Midbrain (tissue), 1 donor: ENCODE measurements around the gene CMTM8.

Experiments
- DNase-seq: peaks from one replicate; lab custom pipeline; 2025; lab: John Stamatoyannopoulos, UW

The CMTM8 gene

GRCh38 chr3:32411442-32411841 is 173.0 kb downstream of the CMTM8 start:
- no peak for DNase-seq

DNA sequence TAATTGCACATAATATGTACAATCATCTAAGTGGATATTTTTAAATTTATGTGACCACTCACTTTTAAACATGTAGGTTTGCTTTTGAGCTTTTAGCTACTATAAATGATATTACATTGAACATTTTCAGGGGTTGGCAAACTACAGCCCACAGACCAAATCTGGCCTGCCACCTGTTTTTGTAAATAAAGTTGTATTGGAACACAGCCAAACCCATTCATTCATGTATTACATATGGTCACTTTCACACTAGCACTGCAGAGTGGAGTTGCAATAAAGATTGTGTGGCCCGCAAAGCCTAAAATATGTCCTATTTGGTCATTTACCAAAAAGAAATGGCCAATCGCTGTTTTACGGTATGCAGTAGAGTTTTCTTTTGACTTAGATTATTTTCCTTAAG is 174.4 kb downstream of the CMTM8 start:
- DNase-seq: no peak

DNA sequence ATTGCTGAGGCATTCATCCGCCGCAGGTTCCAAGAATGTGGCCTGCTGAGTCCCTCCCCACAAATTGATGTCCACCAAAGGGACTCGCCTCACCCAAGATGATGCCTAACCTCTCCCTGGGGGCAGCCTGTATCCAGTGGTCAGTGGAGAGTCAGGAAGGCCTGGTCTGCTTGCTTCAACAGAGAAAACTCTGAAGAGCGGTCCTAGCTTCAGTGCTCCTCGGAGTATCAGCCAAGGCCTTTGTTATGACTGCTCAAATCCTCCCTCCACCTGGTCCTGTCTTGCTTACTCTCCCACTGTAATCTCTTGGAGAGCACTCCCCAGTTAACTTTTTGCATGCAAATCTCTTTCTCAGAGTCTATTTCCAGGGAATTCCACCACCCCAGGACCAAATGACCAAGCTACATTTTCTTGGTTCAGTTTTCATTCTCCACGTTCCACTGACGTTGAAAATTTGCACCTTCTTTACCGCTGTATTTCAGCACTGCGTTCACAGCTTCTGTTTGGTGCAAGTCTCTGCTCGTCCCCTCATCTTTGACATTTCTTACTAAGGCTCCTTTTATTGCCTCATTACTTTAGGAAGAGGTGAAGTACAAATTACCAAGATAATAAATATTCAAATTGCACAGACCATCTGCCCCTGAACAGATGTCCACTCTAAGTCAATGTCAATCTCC is 175.5 kb downstream of the CMTM8 start:
- DNase-seq: no peak

DNA sequence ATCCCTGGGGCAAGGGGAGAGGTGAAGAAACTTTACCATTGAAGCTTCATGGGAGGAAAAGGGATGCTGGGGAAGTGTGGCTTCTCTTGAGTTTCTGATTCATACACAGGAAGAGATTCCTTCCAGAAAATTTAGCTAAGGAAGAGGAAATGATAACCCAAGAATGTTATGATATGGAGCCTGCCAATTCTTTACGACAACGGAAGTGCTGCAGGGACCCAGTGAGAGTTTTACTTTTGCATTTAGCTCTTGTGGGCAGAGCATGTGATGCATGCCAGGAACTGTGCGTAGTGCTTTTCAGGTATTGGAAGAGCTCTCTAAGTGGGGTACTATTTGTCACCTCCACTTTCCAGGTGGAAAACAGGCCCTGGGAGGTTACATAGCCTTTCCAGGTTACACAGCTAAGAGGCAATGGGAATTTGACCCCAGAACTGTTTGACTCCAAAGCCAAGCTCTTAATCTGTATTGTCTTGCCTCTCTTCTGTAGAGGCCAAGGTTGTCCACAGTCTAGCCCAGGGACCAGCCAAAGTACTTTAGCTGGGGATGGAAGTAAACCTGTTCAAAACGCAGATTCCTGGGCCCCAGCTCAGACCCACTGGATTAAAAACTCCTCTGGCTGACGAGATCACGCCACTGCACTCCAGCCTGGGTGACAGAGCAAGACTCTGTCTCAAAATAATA is 176.2 kb downstream of the CMTM8 start:
- no peak for DNase-seq

DNA sequence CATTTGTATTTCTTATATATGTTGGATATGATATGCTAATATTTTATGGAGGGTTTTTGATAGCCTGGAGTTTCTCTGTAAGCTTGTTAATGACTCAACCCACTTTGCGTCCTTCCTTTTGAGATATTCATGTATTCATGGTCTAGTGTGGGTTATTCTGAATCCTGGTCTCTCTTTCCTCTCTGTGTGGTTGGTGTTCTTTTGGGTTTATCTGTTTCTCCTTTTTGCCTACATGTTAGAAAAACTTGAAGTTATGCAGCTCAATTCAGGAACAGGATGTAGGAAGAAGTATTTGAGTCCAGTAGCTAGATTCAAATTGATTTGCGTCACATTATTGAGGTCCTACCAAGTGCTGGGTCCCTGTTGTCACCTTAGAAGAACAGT is 181.3 kb downstream of the CMTM8 start:
- no peak for DNase-seq
